HG02884 (cell line): ENCODE results near the gene CCDC195.

Experiments used
- ATAC-seq: cut with Tn5 transposase; IDR thresholded peaks from one replicate; pipeline ENCODE4 v1.9.1; 2021; ENCODE audit warnings: mild to moderate bottlenecking, moderate library complexity; ENCODE audit not compliant: unreplicated experiment

CCDC195 gene

GRCh38 chr2:224716201-224716600 lies at the start of gene CCDC195:
Gene CCDC195 (minus strand): TSS chr2:224716365. CDS start chr2:224716365, 0 bp downstream.
- ATAC-seq: no peak

GRCh38 chr2:224764565-224765236 lies 48.5 kb upstream of the CCDC195 start:
- ATAC-seq: peak; percentile 67

DNA sequence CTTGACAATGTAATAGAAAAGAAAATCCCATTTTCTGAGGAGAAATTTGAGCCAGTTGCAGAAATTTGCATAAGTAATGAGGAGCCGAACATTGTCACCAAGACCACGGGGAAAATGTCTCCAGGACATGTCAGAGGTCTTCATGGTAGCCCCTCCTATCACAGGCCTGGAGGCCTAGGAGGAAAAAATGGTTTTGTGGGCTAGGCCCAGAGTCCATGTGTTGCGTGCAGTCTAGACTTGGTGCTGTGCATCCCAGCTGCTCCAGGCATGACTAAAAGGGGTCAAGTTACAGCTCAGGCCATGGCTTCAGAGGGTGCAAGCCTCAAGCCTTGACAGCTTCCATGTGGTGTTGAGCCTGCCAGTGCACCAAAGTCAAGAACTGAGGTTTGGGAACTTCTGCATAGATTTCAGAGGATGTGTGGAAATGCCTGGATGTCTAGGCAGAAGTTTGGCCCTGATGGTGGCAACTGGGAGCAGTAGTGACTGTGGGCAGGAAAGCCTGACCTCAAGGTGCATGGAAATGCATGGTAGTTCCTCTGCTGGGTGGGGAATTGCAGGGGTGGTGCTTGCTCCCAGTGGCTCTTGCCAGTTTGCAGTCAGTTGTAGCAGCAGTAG lies 41.9 kb upstream of the CCDC195 start:
- ATAC-seq: no peak

DNA sequence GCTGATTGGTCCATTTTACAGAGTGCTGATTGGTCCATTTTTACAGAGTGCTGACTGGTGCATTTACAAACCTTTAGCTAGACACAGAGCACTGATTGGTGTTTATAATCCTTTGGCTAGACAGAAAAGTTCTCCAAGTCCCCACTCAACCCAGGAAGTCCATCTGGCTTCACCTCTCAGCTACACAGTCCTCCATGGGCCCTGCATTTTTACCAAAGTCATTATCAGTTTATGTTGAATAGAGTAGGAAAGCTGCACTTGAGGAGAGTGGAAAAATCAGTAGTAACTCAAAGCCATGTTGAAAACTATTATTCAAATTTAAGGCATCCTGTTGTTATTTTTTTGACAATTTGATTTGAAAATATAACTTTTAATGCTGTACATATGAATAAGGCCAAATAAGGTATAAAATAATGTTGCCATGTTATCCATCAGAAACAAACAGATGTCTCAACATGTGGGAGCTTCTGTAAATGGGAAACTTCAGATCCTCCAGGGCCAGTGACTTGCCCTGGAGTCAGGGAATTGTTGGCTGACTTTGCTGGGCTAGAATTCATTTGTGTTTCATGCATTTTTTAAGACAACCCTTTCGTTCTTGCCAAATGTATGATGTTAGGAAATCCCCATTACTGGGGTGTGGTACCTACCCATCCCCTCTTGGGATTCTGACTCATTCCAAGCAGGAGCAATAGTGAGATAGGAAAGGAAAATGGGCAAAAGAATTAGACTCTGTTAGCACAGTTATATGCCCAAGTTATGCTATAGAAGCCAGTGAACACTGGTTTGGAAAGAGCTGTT lies 37.8 kb upstream of the CCDC195 start:
- ATAC-seq: no peak

DNA sequence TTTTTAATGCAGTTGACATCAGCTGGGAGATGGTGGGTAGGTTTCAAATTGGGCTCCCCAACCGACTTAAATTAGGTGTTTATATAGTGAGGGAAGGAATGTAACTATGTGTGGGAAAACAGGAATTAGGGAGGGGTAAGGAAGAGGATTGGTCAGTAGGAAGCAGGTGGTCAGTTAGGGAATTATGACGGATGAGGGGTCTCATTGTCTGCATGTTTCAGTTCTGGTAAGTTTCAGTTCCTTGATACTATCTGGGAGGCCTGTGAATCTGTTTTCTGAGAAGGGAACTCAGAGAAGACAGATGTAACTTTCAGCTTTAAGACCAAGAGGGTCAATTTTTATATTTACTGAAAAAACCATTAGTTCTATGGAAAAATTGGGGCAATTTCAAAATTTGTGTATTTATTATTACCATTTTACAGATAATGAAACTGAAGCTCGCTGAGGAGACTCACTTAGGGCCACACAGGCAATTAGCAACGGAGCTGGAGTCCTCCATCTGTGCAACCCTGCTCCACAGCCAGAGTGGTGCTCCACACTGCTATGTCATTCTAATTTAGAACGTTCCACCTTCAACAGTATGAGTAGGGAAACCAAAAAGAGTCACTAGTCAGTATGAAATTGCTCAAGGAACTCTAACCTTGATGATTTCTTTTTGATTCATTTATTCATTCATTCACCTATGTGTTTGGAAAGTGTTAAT lies 36.0 kb upstream of the CCDC195 start:
- ATAC-seq: peak; percentile 61

- ATAC-seq: no peak
These were observed 33.0 kb upstream of the CCDC195 start for GRCh38 chr2:224749136-224749535.

GRCh38 chr2:224747765-224748164 lies 31.6 kb upstream of the CCDC195 start:
- ATAC-seq: no peak

DNA sequence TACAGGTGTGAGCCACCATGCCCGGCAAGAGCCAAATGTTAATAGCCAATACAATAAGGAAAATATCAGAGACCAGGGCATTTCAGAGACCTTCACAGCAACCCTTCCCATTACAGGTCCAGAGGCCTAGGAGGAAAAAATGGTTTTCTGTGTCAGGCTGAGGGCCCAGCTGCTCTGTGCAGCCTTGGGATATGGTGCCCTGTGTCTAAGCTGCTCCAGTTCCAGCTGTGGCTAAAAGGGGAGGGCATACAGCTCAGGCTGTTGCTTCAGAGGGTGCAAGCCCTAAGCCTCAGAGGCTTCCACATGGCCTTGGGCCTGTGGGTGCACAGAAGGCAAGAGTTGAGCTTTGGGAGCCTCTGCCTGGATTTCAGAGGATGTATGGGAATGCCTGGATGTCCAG lies 20.1 kb upstream of the CCDC195 start:
- no peak for ATAC-seq

- ATAC-seq: peak; percentile 47
These were observed 18.8 kb upstream of the CCDC195 start for GRCh38 chr2:224734949-224735348.

DNA sequence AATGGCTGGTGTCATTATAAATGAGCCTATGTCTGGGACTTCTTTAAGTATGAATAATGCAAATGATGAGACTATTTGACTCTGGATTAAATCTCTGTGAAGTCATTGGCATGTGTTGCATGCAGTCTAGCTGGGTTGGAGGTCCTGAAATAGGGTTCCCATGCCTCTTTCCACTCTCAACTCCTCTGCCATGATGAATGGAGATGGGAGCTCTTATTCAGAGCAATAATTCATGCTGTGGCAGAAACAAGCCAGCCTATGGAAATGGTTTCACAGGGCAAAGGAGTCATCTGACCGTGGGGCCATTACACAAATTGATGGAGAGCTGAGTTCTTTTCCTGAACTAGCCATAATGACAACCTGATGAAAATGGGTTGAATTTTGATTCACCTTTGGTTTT lies 15.5 kb upstream of the CCDC195 start:
- no peak for ATAC-seq

DNA sequence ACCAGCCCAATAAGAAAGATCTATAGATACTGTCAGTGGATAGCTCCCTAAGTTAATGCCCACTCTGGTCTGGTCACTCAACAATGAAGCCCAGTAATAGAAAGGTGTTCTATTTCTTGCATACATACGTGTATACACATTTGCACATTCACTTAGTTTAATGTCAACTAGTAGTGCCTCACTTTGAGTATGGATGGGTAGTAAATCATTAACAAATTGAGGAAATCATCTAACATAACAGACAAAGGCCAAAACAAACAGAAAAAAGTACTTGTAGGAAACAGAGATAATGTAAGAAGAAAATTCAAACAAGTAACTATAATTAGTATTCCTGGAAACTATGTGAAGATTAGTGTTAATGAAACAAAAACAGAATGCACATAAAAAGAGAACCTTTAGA lies 13.3 kb upstream of the CCDC195 start:
- ATAC-seq: no peak

- ATAC-seq: no peak
These were observed 8.2 kb upstream of the CCDC195 start for GRCh38 chr2:224724331-224724730.

GRCh38 chr2:224723586-224724217 lies 7.5 kb upstream of the CCDC195 start:
- ATAC-seq: no peak

GRCh38 chr2:224722770-224723169 lies 6.6 kb upstream of the CCDC195 start:
- no peak for ATAC-seq

DNA sequence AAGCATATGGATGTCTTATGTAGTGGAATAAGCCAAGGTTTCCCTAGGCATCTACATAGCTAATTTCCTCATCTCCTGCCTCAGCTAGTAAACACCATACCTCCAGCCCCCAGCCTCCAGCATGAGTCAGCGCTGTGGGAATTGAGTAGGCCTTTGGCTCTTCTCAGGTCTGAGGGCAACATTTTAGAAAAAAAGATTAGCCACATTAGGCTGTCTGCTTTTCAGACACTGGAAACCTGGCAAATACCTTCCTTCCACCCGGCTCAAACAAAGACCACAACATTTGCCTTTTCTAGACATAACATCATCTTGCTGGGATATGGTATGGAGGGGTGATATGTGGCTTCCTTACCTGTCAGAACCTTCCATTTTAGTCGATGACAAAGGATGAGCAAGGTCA lies 6.1 kb upstream of the CCDC195 start:
- no peak for ATAC-seq

GRCh38 chr2:224716921-224717320 lies 756 bp upstream of the CCDC195 start:
- no peak for ATAC-seq

- no peak for ATAC-seq
These were observed 4.1 kb downstream of the CCDC195 start for GRCh38 chr2:224711859-224712665.

GRCh38 chr2:224711381-224711780 lies 4.8 kb downstream of the CCDC195 start:
- no peak for ATAC-seq

DNA sequence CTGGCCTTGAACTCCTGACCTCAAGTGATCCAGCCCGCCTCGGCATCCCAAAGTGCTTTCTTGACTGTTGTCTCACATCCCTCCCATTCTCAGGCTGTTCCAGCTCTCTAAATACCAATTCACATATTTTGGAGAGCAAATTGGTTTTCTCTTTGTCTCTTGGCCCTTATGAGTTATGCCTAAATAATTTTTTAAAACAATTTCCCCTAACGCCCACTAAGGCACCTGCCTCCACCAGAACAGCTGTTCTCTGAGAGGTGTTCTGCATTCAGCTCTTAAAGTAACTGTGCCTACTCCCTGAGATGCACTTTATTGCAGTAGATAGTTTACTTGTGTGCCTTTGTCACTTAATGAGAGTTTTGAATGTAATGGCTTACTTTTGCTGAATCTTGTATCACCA lies 6.9 kb downstream of the CCDC195 start:
- no peak for ATAC-seq

GRCh38 chr2:224694502-224694901 lies 21.7 kb downstream of the CCDC195 start:
- no peak for ATAC-seq
